Kidney (tissue), 14 donors: ENCODE results near the gene DVL1. TPM values are rescaled to one million over a fixed set of nuclear protein-coding genes. Genes with fewer than 3 reads are reported as not detected.

Experiments used
- DNase-seq, 5 donors: peaks; one replicate each; pipeline ENCODE4 v3.0.0-alpha.2; 2013 to 2020
- FAIRE-seq: peaks from 2 replicates; lab custom pipeline; 2012; peaks lifted over from hg19 to GRCh38; lab: Jason Lieb, UNC
- H3K27ac ChIP-seq, 2 donors: one replicate each; pipeline ENCODE4 v1.7.0; 2013; ENCODE audit warnings: low read depth in 2 of 2, low read length in 2 of 2, inconsistent platforms in 1 of 2
- H3K27me3 ChIP-seq: one replicate; pipeline ENCODE4 v1.7.1; 2013; ENCODE audit warnings: low read length, inconsistent platforms; ENCODE audit not compliant: control insufficient read depth, insufficient read depth
- H3K36me3 ChIP-seq, 3 donors: one replicate each; pipeline versions ENCODE4 v1.7.0 to v1.7.1; 2013; ENCODE audit warnings: low read length in 3 of 3, control low read depth in 1 of 3, inconsistent platforms in 1 of 3; ENCODE audit not compliant: insufficient read depth in 3 of 3, control insufficient read depth in 2 of 3
- H3K4me1 ChIP-seq, 3 donors: one replicate each; pipeline versions ENCODE4 v1.7.0 to v1.7.1; 2013; ENCODE audit warnings: low read length in 3 of 3, inconsistent platforms in 1 of 3, low read depth in 1 of 3; ENCODE audit not compliant: control insufficient read depth in 2 of 3, insufficient read depth in 2 of 3
- H3K4me3 ChIP-seq, 3 donors: one replicate each; pipeline versions ENCODE4 v1.7.0 to v1.8.1; 2013; ENCODE audit warnings: low read length in 3 of 3, control low read depth in 1 of 3, inconsistent platforms in 1 of 3
- H3K9ac ChIP-seq, 3 donors: one replicate each; pipeline versions ENCODE4 v1.7.0 to v1.7.1; 2013; ENCODE audit warnings: low read length in 3 of 3, control low read depth in 1 of 3, inconsistent platforms in 1 of 3
- H3K9me3 ChIP-seq, 3 donors: one replicate each; pipeline versions ENCODE4 v1.7.0 to v1.7.1; 2013; ENCODE audit warnings: low read length in 3 of 3, control low read depth in 1 of 3, inconsistent platforms in 1 of 3; ENCODE audit not compliant: control insufficient read depth in 2 of 3, insufficient read depth in 1 of 3
- CTCF ChIP-seq: IDR thresholded peaks from 3 replicates; pipeline ENCODE4 v1.5.1; 2012; ENCODE audit warnings: mild to moderate bottlenecking, moderate library complexity, borderline replicate concordance; ENCODE audit not compliant: insufficient read depth; ENCODE audit errors: extremely low read depth
- intact Hi-C: fragments of 100-400 bp; cut with DNase I; formaldehyde crosslinking; loops from one replicate; pipeline ENCODE4 v1.11.1; 2022
- polyA plus RNA-seq: library from polyadenylated mRNA; stranded (reverse); fragments of 350-450 nt; fragmentation: Illumina TruSeq; extraction: RNeasy Lipid Tissue Mini Kit (QIAGEN cat#74804); gene quantifications from one replicate; pipeline ENCODE4 v1.2.3, GENCODE V29; 2014; ENCODE audit warnings: low read depth, low replicate concordance; ENCODE audit not compliant: insufficient read depth
- total RNA-seq: library from RNA; stranded (reverse); fragmentation: NEBNext Ultra II Directional; extraction: Animal tissue kit (Norgen Biotek cat#: 25700); gene quantifications from one replicate; pipeline ENCODE4 v1.2.1, GENCODE V29; 2021
- donor health status: control.
- donor health status: control.
- donor health status: control.
- donor health status: control.
- donor health status: control.
- donor health status: DM: yes; HTN: yes; CAD: no.
- donor health status: Normal renal cell carcinoma (clear cell type).

DVL1 gene
- total and polyA plus RNA-seq, 2 donors from 2014 or later = 32.5 to 55.0 TPM

DNA sequence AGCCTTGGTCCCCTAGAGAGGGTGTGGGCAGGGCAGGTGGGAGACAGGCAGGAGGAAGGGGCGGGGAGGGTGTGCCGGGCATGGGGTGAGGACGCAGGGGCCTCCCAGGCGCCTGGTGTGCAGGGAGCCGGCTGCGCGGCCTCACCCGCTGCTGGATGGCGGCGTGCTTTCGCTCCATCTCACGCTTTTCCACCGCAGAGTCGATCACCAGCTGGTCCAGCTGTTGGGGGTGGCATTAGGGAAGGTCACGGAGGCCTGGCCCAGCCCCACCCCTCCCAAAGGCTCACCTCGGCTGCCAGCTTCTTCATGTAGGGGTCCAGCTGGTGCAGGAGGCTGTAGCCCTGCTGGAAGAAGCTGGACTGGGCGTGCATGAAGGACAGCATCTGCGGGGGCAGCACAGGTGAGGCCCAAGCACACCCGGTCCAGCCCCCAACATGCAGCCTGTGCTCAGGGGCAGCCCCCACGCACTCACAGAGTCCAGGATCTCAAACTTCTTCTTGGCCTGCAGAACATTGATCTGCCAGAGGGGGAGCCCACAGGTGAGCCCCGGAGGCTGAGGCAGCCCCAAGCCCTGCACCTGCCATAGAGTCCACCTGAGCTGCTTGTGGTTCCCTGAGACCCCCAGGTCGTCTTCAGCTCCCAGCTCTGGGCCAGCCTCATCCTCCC lies 49.4 kb downstream of the DVL1 start:
- no peaks in the 10 kb centered on the region for H3K9me3 ChIP-seq
- FAIRE-seq = no peak
- no peak overlapping the region for H3K27ac ChIP-seq
- no peak overlapping the region for H3K9ac ChIP-seq
- intact Hi-C loops = loop anchor here (10.0 kb wide), 1 partner anchor 175 kb away; no protein-coding TSS in a partner anchor
- H3K4me3 ChIP-seq = no peak overlapping the region
- no peak for TF ChIP-seq CTCF
- H3K36me3 ChIP-seq = no peaks in the 10 kb centered on the region
- H3K4me1 ChIP-seq = peaks cover 0 to 6% (median 0%) of the 10 kb centered on the region in 3 donors
- no peaks in the 10 kb centered on the region for H3K27me3 ChIP-seq
- no peak for DNase-seq

DNA sequence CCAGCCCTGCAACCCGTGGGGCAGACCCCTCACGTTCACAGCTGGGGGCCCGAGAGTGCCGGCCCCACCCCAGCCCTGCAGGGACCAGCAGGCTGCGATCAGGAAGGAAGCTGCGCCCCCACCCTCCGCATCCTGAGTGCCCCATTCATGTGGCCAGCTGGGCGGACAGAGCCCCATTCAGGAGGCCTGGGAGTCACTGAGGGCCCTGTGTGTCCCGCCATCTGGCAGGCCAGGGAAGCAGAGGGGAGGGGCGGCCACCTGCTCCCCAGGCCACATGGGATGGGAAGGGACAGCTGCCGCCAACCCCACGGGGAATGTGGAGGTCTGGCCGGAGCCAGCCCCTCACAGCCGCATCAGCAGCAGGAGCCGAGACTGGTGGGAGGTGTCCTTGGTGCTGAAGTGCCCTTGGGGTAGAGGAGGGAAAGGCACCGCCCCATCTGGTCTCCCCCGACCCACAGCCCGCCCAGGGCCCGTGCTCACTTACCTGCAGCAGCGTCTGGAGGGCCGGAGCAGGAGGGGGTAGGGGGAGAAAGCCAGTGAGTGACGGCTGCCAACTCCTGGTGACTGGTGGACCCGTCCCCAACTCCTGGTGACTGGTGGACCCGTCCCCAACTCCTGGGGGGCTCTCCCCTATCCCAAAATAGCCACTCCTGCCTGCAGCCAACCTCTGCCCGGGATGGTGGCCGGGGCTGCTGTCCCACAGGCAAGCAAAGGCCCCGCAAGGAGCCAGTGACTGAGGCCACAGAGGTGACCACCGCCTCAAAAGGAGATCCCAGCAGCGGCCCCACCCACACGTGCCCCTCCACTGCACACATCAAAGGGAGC lies 50.1 kb downstream of the DVL1 start:
- FAIRE-seq = no peak
- H3K9me3 ChIP-seq = no peaks in the 10 kb centered on the region
- intact Hi-C loops = loop anchor here (10.0 kb wide), 1 partner anchor 174 kb away; no protein-coding TSS in a partner anchor
- no peak overlapping the region for H3K9ac ChIP-seq
- no peak overlapping the region for H3K27ac ChIP-seq
- H3K36me3 ChIP-seq = no peaks in the 10 kb centered on the region
- no peak overlapping the region for H3K4me3 ChIP-seq
- H3K4me1 ChIP-seq = no peaks in the 10 kb centered on the region
- TF ChIP-seq CTCF = no peak
- no peaks in the 10 kb centered on the region for H3K27me3 ChIP-seq
- DNase-seq = peak in 3 of 5 donors; percentile 73 to 78 (median 75)

- Histone ChIP-seq H3K36me3 (no peaks in the 10 kb centered on the region), H3K4me1 (no peaks in the 10 kb centered on the region), H3K27me3 (no peaks in the 10 kb centered on the region), H3K27ac (no peak overlapping the region), H3K9ac (no peak overlapping the region), H3K4me3 (no peak overlapping the region), H3K9me3 (no peaks in the 10 kb centered on the region)
- no peak for TF ChIP-seq CTCF
- DNase-seq (no peak), FAIRE-seq (no peak)
- intact Hi-C loops = loop anchor here (10.0 kb wide), 1 partner anchor 173 kb away; no protein-coding TSS in a partner anchor
Measured at GRCh38 chr1:1297802-1298424, 51.3 kb downstream of the DVL1 start.
